Activated CD8-positive, alpha-beta memory T cell treated with anti-CD3 and anti-CD28 coated beads for 24 hours (primary cell): ENCODE measurements around the gene PALS1.

ENCODE experiments used
- DNase-seq: peaks from one replicate; pipeline ENCODE4 v3.0.0-alpha.2; 2020

Gene PALS1

GRCh38 chr14:67241411-67242167 lies at the start of gene PALS1:
TSS of gene PALS1 (plus strand) at chr14:67241435. CDS start at chr14:67279171, 37,736 bp downstream.
- DNase-seq = no peak

GRCh38 chr14:67191768-67192290 lies 49.4 kb upstream of the PALS1 start:
- no peak for DNase-seq

DNA sequence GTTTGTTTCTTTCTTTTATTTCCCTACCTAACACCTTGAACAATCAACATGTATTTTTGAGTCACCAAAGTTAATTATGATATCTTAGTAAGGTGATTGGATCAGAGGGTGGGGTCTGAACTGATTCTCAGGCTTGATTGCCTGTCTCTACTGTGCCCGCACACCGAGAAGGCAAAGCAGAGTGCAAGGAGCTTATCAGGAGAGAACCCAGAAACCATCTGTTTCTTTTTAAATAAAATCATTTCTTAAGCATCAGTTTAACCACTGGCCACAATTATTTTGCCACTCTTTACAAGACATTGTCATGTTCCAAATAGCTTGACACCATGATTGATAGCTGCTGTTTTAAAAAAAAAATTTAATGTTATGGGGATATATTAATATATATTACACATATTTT lies 48.9 kb upstream of the PALS1 start:
- no peak for DNase-seq

GRCh38 chr14:67195279-67195678 lies 46.0 kb upstream of the PALS1 start:
- no peak for DNase-seq

- DNase-seq = no peak
Observed at GRCh38 chr14:67199016-67199415, 42.2 kb upstream of the PALS1 start.

GRCh38 chr14:67207810-67208209 lies 33.4 kb upstream of the PALS1 start:
- no peak for DNase-seq

DNA sequence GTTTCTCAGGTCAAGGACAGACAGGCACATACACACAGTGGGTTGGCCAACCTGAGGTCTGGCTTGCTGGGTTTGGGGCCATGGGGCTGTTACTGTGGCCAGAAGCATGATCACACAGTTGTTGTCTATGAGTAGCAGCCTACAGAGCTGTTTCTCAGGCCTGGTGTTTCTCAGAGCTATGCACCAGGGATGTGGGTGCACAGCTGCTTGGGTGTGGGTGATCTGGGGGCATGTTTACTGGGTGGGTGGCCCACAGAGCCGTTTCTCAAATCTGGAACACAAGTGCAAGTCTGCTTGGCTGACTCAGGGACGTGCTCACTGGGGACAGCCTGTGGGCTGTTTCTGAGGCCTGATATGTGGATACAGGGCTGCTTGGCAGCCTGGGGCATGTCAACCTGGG lies 23.1 kb upstream of the PALS1 start:
- DNase-seq = no peak

DNA sequence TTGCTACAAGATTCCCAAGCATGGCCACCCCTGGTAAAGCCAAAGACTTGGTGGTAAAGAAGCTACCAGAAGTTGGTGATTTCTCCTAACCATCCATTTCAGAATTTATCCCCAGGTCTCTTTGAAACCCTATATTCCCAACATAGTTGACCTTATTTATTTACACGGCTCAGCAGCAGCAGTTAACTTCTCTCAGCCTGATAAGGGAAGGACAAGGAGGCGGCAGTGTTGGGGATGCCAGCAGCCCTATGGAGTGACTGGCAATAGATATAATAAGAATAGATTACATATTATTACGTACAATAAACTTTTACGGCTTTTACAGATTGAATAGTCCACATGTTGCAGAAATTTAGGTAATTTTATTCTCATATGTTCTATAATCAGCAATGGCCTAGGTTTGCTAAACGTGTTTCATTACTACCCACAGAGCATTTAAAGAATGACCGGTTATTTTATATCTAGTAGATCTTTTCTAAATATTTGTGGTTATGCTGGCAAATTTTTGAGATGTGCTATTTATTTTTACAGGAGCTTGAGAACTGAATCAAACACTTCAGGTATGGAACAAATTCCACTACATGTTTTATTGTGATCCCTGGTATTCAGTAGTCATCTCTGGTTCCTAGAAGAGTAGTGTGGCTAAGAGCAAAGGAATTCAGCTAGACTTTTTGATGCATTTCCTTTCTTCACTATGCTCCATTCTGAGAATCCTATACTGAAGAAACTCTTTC lies 19.8 kb upstream of the PALS1 start:
- DNase-seq = no peak

GRCh38 chr14:67221982-67222328 lies 19.3 kb upstream of the PALS1 start:
- no peak for DNase-seq

- no peak for DNase-seq
Observed at GRCh38 chr14:67225523-67225922, 15.7 kb upstream of the PALS1 start.

DNA sequence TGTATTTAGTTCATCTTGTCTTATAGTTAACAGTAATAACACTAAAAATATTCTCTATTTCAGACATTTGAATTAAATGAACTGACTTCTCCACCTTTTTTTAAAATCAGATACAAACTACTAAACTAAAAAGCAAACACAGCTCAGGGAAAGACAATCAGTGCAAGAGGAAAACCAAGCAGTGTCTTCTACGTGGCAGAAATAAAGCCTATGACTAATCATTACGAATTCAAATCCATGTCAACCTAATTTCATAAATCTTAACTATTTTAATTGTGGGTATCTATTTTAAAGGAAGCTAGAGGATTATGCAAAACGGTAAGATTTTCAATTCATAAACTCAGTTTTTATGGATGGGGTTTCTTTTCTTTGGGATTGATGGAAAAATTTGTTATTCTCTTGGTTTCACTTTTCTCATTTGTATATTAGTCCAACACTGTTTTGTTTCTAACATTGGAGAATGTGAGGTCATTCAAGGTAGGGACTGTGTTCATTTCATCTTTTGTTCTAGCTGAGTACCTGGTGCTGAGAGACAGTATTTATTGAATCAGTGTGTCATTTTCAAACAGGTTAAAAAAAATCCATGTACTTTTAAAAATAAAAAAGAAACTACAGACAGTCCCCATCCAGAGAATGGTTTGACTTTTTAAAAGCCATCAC lies 12.8 kb upstream of the PALS1 start:
- DNase-seq = no peak

DNA sequence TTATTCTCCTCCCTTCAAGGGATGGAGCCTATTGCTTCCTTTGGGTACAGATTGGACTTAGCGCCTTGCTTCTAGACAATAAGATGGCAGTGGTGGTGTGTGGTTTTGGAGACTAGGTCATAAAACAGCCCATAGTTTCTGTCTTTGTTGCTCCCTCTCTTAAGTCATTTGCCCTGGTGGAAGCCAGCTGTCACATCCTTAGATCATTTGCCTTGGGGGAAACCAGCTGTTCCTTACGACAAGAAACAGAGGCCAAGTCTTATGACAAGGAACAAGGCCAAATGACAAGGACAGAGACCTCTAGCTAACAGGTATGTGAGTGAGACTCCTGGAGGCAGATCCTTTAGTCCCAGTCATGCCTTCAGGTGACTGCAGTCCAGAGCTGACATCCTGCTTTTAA lies 9.2 kb upstream of the PALS1 start:
- no peak for DNase-seq

GRCh38 chr14:67232621-67233020 lies 8.6 kb upstream of the PALS1 start:
- no peak for DNase-seq

- DNase-seq = no peak
Observed at GRCh38 chr14:67237591-67237990, 3.6 kb upstream of the PALS1 start.

DNA sequence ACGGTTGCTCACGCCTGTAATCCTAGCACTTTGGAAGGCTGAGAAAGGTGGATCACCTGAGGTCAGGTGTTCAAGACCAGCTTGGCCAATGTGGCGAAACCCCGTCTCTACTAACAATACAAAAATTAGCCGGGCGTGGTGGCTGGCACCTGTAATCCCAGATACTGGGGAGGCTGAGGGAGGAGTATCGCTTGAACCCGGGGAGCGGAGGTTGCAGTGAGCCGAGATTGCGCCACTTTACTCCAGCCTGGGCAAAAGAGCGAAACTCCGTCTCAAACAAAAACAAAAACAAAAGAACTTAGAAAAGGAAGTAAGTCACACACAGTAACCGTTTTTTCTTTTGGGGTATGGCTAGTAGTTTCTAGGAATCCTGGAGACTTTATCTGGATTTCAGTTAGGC lies 1.7 kb upstream of the PALS1 start:
- DNase-seq = no peak

DNA sequence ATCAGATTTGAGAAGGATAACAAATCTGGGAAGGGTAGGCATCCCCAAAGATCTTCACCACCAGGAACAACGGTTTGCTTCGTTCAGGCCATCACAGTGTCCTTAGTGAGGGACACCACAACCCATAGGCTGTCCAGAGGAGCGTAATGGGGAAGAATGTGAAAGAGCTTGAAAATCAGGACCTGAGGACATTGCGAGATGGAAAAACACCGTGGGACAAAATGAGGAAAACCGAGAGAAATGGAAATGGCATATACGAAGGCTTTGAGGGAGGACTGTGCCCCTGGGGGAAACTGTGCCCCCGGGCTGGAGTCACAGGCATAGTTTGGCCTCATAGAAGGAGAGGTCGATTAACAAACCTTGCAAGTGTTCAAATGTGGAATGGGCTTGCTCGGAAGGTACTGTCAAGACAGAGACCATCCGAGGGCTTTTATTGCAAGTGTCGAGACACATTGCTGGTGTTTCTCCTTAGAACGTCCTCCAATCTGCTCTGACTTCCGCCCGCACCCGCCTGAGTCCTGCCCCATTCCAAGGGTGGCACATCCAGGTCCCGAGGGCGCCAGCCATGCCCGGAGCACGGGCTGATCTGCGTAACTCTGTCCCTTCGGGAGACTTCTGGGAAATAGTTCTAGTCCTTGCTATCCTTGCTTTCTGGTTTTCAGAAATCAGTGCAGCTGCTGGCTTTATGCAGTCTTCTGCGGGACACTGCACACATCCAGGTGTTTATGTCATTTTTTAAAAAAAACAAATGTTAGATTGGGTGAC lies 885 bp upstream of the PALS1 start:
- DNase-seq = peak; percentile 74

DNA sequence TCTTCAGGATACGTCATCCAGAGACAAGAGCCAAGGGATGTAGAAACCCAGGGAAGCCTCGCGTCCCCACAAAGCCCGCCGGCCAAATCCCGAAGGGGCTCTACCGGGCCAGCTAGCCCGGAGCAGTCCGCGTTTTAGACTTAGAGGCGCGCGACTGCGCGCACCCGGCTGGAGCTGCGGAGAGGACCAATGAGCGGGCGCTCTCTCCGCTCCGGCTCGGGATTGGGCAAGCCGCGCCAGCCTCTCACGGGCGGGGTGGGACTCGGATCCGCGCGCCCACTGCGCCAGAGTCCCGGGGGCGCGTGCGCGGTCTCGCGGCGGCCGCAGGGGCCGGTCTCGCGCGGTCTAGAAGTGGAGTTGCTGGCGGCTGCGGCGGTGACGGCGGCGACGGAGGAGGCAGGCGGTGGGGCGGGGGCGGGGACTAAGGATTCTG lies 241 bp upstream of the PALS1 start:
- peak; percentile 95 for DNase-seq

DNA sequence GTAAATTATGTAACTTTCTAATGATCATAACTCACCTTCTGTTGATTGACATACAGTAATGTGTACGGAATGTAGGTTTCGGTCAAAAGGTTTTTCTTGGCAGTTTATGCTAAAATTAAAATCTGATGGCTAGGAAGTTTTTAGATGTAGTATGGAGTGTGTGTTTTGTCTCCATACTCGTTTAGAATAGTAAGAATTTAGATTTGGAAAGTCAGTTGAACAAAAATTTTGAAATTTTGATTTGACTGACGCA lies 859 bp downstream of the PALS1 start:
- no peak for DNase-seq

DNA sequence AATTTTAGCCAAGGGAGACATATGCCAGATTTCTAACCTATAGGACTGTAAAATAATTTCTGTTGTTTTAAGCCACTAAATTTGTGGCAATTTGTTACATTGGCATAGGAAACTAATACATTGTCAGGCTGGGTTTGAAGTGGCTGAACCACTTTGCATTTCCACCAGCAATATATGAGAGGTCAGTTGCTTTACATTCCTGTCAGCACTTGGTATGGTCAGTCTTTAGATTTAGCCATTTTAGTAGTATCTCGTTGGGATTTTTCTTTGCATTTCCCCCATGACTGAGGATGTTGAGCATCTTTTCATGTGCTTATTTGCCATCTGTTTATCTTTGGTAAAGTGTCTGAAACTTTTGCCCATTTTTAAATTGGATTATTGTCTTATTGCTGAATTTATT lies 3.9 kb downstream of the PALS1 start:
- DNase-seq = no peak

GRCh38 chr14:67251573-67252226 lies 10.5 kb downstream of the PALS1 start:
- DNase-seq = no peak

GRCh38 chr14:67253076-67253635 lies 11.9 kb downstream of the PALS1 start:
- no peak for DNase-seq

GRCh38 chr14:67257906-67258305 lies 16.7 kb downstream of the PALS1 start:
- no peak for DNase-seq
